Measurements from ENCODE around the gene UNC45A. TPM values are rescaled to one million over a fixed set of nuclear protein-coding genes. Genes with fewer than 3 reads are reported as not detected.

The UNC45A gene
- total RNA-seq, 4 donors from 2014 or later: 42.8 to 89.5 (median 65.4) TPM

DNA sequence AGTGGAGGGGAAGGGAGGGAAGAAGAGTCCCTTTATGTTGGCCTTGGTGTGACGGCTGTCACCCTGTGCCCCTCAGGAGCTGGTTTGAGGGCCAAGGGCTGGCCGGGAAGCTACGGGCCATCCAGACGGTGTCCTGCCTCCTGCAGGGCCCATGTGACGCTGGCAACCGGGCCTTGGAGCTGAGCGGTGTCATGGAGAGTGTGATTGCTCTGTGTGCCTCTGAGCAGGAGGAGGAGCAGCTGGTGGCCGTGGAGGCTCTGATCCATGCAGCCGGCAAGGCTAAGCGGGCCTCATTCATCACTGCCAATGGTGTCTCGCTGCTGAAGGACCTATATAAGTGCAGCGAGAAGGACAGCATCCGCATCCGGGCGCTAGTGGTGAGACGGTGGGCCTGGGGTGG lies 11.5 kb downstream of the UNC45A start:
- intact Hi-C loops (cut with DNase I; ENCODE audit: low total_unique reads): no loop called here
- DNase-seq: no peak

DNA sequence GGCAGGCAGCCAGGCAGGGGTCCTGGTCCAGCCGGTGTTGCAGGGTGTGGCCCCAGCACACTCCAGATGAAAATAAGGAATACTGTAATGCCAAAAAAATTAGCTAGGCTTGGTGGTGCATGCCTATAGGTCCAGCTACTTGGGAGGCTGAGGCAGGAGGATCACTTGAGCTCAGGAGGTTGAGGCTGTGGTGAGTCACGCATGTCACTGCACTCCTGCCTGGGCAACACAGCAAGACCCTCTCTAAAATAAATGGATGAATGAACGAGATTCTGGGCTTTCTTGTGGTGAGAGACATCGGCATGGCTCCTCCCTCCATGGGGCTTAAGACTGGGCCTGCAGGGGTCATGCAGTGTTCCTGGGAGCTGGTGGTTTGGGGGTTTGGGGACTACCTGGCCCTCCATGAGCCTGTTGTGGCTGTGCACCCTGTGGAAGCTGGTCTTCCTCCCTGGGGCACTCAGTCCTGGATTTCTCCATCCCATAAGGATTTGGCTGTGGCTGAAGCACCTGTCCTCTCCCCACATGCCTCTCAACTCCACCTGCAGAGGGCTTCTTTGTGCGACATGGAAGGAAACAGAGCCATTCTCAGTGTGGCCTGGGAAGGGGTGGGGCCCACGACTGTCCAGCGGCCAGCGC lies 12.0 kb downstream of the UNC45A start:
- no peak overlapping the region for H3K4me3 ChIP-seq
- TF ChIP-seq POLR2A (IDR thresholded peaks at IDR 0.05): no peak
- TF ChIP-seq, protein P1, sequence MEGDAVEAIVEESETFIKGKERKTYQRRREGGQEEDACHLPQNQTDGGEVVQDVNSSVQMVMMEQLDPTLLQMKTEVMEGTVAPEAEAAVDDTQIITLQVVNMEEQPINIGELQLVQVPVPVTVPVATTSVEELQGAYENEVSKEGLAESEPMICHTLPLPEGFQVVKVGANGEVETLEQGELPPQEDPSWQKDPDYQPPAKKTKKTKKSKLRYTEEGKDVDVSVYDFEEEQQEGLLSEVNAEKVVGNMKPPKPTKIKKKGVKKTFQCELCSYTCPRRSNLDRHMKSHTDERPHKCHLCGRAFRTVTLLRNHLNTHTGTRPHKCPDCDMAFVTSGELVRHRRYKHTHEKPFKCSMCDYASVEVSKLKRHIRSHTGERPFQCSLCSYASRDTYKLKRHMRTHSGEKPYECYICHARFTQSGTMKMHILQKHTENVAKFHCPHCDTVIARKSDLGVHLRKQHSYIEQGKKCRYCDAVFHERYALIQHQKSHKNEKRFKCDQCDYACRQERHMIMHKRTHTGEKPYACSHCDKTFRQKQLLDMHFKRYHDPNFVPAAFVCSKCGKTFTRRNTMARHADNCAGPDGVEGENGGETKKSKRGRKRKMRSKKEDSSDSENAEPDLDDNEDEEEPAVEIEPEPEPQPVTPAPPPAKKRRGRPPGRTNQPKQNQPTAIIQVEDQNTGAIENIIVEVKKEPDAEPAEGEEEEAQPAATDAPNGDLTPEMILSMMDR (IDR thresholded peaks at IDR 0.05): no peak
- H3K4me1 ChIP-seq: no peaks in the 10 kb centered on the region
- no peaks in the 10 kb centered on the region for H3K36me3 ChIP-seq
- DNase-seq: no peak
- no peak overlapping the region for H3K27ac ChIP-seq
- intact Hi-C loops (cut with DNase I; ENCODE audit: low total_unique reads): no loop called here
- H3K9me3 ChIP-seq: no peaks in the 10 kb centered on the region
- no peaks in the 10 kb centered on the region for H3K27me3 ChIP-seq

More for the DNA sequence above, 11.5 kb downstream of the UNC45A start:
- no peaks in the 10 kb centered on the region for H3K27me3 ChIP-seq
- TF ChIP-seq, protein P1 (IDR thresholded peaks at IDR 0.05): no peak
- TF ChIP-seq POLR2A (IDR thresholded peaks at IDR 0.05): no peak
- no peaks in the 10 kb centered on the region for H3K36me3 ChIP-seq
- H3K4me3 ChIP-seq: no peak overlapping the region
- H3K27ac ChIP-seq: no peak overlapping the region
- H3K9me3 ChIP-seq: no peaks in the 10 kb centered on the region
- H3K4me1 ChIP-seq: no peaks in the 10 kb centered on the region

DNA sequence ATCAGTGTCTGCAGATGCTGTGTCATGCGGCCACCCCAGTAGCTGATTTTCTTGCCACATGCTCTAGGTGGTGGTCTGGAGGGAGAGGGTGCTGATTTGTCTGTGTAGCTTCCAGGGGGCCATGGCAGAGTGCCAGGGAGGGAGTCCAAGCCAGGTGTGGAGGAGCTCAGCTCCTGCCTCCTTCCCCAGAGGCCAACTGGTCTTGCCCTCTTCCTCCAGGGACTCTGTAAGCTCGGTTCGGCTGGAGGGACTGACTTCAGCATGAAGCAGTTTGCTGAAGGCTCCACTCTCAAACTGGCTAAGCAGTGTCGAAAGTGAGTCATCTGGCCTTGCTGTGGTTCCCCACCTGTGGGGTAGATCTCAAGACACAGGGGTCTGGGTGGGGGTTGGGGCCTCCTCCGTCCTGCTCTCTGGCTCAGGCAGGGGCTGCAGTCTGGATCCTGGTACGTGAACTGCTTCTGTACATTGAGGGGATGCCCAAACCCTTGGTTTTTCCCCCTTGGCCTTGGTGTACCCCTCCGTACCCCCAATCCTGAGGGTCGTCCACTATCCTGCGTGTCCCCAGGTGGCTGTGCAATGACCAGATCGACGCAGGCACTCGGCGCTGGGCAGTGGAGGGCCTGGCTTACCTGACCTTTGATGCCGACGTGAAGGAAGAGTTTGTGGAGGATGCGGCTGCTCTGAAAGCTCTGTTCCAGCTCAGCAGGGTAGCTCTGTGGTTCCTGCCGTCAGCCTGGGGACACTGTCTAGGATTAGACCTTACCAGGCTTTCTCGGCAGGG lies 12.7 kb downstream of the UNC45A start:
- TF ChIP-seq POLR2A (IDR thresholded peaks at IDR 0.05): no peak
- TF ChIP-seq, protein P1 (IDR thresholded peaks at IDR 0.05): no peak
- no peak for DNase-seq
- Histone ChIP-seq H3K9me3 (no peaks in the 10 kb centered on the region), H3K4me3 (no peak overlapping the region), H3K36me3 (no peaks in the 10 kb centered on the region), H3K27ac (no peak overlapping the region), H3K4me1 (no peaks in the 10 kb centered on the region), H3K27me3 (no peaks in the 10 kb centered on the region)
- intact Hi-C loops (cut with DNase I; ENCODE audit: low total_unique reads): no loop called here

DNA sequence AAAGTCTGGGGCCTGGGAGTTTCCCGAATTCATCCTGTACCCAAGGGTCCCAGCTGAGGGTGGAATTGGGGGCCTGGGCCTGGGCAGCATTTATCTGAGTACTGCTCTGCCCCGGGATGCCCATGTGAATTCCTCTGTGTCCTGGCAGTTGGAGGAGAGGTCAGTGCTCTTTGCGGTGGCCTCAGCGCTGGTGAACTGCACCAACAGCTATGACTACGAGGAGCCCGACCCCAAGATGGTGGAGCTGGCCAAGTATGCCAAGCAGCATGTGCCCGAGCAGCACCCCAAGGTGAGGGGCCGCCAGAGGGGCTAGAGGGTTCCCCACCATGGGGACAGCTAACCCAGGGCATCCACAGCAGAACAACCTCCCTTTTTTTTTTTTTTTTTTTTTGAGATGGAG lies 13.4 kb downstream of the UNC45A start:
- Histone ChIP-seq H3K27me3 (no peaks in the 10 kb centered on the region), H3K4me1 (no peaks in the 10 kb centered on the region), H3K27ac (no peak overlapping the region), H3K9me3 (no peaks in the 10 kb centered on the region), H3K36me3 (no peaks in the 10 kb centered on the region), H3K4me3 (no peak overlapping the region)
- DNase-seq: no peak
- no peak for TF ChIP-seq POLR2A (IDR thresholded peaks at IDR 0.05)
- TF ChIP-seq, protein P1 (IDR thresholded peaks at IDR 0.05): no peak
- intact Hi-C loops (cut with DNase I; ENCODE audit: low total_unique reads): no loop called here

DNA sequence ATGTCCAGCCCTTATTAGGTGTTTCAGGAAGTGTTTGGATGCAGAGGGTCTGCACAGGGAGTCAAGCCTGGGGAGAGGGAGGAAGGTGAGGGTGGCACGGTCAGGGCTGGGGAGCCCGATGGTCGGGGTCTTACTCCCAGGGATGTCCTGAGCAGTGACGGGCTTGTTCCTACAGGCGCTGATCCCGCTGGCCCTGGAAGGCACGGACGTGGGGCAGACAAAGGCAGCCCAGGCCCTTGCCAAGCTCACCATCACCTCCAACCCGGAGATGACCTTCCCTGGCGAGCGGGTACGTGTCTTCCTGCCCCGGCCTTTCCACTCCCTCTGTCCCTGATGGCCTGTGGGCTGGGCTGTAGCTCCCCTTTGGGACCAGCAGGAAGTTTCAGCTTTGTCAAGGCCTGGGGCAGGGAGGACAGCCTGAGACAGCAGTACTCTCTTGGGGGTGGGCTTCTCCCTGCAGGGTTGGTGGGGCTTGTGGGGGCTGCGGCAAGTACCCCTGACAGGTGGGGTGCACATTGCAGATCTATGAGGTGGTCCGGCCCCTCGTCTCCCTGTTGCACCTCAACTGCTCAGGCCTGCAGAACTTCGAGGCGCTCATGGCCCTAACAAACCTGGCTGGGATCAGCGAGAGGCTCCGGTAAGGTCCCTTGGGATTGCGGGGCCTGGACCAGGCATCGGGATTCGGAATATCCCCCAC lies 15.0 kb downstream of the UNC45A start:
- no peaks in the 10 kb centered on the region for H3K27me3 ChIP-seq
- intact Hi-C loops (cut with DNase I; ENCODE audit: low total_unique reads): no loop called here
- H3K9me3 ChIP-seq: no peaks in the 10 kb centered on the region
- no peaks in the 10 kb centered on the region for H3K36me3 ChIP-seq
- no peak overlapping the region for H3K27ac ChIP-seq
- no peak for DNase-seq
- H3K4me3 ChIP-seq: no peak overlapping the region
- H3K4me1 ChIP-seq: no peaks in the 10 kb centered on the region
- no peak for TF ChIP-seq POLR2A (IDR thresholded peaks at IDR 0.05)
- TF ChIP-seq, protein P1 (IDR thresholded peaks at IDR 0.05): no peak
